Thyroid gland (tissue), 4 donors: ENCODE measurements around the gene PCGF3. TPM values are rescaled to one million over a fixed set of nuclear protein-coding genes. Genes with fewer than 3 reads are reported as not detected.
"Not testable (repeated sequence)": the region's sequence is repeated elsewhere in the genome, so short reads cannot be mapped to it uniquely, and the experiment has no call there.

ENCODE experiments used
- DNase-seq, 2 donors: peaks; one replicate each; pipeline ENCODE4 v3.0.0-alpha.2; 2019
- H3K27ac ChIP-seq, 3 donors: fragments of 200-600 bp; sonication (generic); 1 replicate in 2 of 3; 2 replicates in 1 of 3; pipeline ENCODE4 v1.5.1; 2016 to 2019; ENCODE audit warnings: mild to moderate bottlenecking in 1 of 3, moderate library complexity in 1 of 3
- H3K27me3 ChIP-seq: fragments of 200-600 bp; sonication (generic); one replicate; pipeline ENCODE4 v1.5.1; 2019
- H3K36me3 ChIP-seq, 2 donors: fragments of 200-600 bp; sonication (generic); one replicate each; pipeline ENCODE4 v1.5.1; 2016 to 2019
- H3K4me1 ChIP-seq, 2 donors: fragments of 200-600 bp; sonication (generic); one replicate each; pipeline ENCODE4 v1.5.1; 2017 to 2019
- H3K4me3 ChIP-seq, 3 donors: fragments of 200-600 bp; sonication (generic); replicated peaks in 1 of 3; 1 replicate in 2 of 3; 2 replicates in 1 of 3; pipeline ENCODE4 v1.5.1; 2016; ENCODE audit warnings: mild to moderate bottlenecking in 1 of 3
- H3K9me3 ChIP-seq: fragments of 200-600 bp; sonication (generic); one replicate; pipeline ENCODE4 v1.5.1; 2017
- POLR2A ChIP-seq, 2 donors: fragments of 450-650 bp; IDR thresholded peaks; one replicate each; pipeline ENCODE4 v1.6.1; 2017; ENCODE audit warnings: antibody characterized with exemption in 2 of 2, mild to moderate bottlenecking in 2 of 2, moderate library complexity in 1 of 2
- WGBS, 2 donors: methylation state at CpG; one replicate each; pipeline ENCODE4 v1.1.5; 2017; 5-methylcytosine and 5-hydroxymethylcytosine counted together
- intact Hi-C: fragments of 100-400 bp; cut with DNase I; formaldehyde crosslinking; loops from one replicate; pipeline ENCODE4 v1.15.1; 2023
- total RNA-seq, 4 donors: library from RNA; depleted of rRNA; stranded (reverse); fragments of >200 nt; gene quantifications; one replicate each; pipeline ENCODE4 v1.2.3, GENCODE V29; 2016
- TF ChIP-seq, protein P1 (sequence below), 6 experiments: fragments of 200-600 bp in 3 of 6; fragments of 450-650 bp in 3 of 6; sonication (generic) in 3 of 6; IDR thresholded peaks; one replicate each; pipeline ENCODE4 v1.5.1; 2016 to 2019; ENCODE audit warnings: antibody characterized with exemption in 6 of 6, mild to moderate bottlenecking in 2 of 6, inconsistent platforms in 1 of 6, moderate library complexity in 1 of 6

Gene PCGF3
- total RNA-seq, 4 donors from 2014 or later = 41.4 to 60.0 (median 50.2) TPM

GRCh38 chr4:751676-752075, 46.0 kb downstream of the PCGF3 start:
- no peak overlapping the region for H3K27ac ChIP-seq
- no peaks in the 10 kb centered on the region for H3K27me3 ChIP-seq
- intact Hi-C loops = no loop called here
- no peaks in the 10 kb centered on the region for H3K4me1 ChIP-seq
- H3K4me3 ChIP-seq = no peak overlapping the region
- H3K9me3 ChIP-seq = no peaks in the 10 kb centered on the region
- 84 to 88% methylated on average over 10 to 15 of the region's 15 CpGs for WGBS, 2 donors
- TF ChIP-seq, protein P1, sequence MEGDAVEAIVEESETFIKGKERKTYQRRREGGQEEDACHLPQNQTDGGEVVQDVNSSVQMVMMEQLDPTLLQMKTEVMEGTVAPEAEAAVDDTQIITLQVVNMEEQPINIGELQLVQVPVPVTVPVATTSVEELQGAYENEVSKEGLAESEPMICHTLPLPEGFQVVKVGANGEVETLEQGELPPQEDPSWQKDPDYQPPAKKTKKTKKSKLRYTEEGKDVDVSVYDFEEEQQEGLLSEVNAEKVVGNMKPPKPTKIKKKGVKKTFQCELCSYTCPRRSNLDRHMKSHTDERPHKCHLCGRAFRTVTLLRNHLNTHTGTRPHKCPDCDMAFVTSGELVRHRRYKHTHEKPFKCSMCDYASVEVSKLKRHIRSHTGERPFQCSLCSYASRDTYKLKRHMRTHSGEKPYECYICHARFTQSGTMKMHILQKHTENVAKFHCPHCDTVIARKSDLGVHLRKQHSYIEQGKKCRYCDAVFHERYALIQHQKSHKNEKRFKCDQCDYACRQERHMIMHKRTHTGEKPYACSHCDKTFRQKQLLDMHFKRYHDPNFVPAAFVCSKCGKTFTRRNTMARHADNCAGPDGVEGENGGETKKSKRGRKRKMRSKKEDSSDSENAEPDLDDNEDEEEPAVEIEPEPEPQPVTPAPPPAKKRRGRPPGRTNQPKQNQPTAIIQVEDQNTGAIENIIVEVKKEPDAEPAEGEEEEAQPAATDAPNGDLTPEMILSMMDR (IDR thresholded peaks at IDR 0.05) = no peak
- no peak for TF ChIP-seq POLR2A (IDR thresholded peaks at IDR 0.05)
- peak in 1 of 2 donors; percentile 26 for DNase-seq
- peaks cover 3 to 5% of the 10 kb centered on the region in 2 donors for H3K36me3 ChIP-seq

DNA sequence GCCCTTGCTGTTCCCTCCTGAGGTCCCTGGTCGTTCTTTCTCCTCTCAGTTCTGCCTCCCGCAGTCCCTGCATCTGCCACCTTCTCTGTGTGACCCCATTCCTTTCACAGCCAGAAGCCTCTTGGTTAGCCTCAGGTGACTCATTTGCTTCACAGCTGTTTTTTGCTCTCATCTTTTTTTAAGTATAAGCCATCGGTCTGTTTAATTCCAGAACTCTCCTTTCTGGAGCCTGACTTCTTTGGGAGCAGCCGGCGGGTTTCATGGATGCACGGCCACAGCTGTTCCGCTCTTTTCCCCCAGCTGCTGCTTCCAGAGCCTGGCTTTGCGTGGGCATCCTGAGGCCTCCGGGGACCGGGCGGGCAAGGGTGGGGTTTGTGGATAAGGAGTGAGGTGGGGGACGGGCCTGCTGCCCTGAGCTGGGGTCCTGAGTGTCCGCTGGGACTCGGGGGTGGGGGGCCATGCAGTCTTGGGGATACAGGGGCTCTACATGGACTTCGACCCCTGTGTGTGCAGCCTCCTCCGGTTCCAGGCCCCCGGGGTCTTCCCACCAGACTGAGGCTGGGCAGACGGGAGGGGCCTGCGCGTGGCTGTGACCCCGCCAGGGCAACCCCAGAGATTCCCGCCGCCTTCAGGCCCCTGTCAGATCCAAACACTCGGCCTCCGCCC, 46.7 kb downstream of the PCGF3 start:
- H3K4me3 ChIP-seq = no peak overlapping the region
- TF ChIP-seq POLR2A (IDR thresholded peaks at IDR 0.05) = no peak
- TF ChIP-seq, protein P1 (IDR thresholded peaks at IDR 0.05) = no peak
- 97% methylated on average over 19 to 23 of the region's 25 CpGs for WGBS, 2 donors
- H3K36me3 ChIP-seq = peaks cover 3 to 5% of the 10 kb centered on the region in 2 donors
- H3K27me3 ChIP-seq = no peaks in the 10 kb centered on the region
- H3K4me1 ChIP-seq = no peaks in the 10 kb centered on the region
- DNase-seq = no peak
- intact Hi-C loops = no loop called here
- no peak overlapping the region for H3K27ac ChIP-seq
- no peaks in the 10 kb centered on the region for H3K9me3 ChIP-seq

GRCh38 chr4:753186-753585, 47.6 kb downstream of the PCGF3 start:
- 97 to 99% methylated on average over 13 of the region's 13 CpGs for WGBS, 2 donors
- H3K27ac ChIP-seq, H3K4me1 ChIP-seq, intact Hi-C loops, H3K27me3 ChIP-seq, H3K4me3 ChIP-seq, H3K36me3 ChIP-seq, DNase-seq, H3K9me3 ChIP-seq: not testable (repeated sequence)

- H3K27me3 ChIP-seq = no peaks in the 10 kb centered on the region
- DNase-seq = no peak
- no peaks in the 10 kb centered on the region for H3K9me3 ChIP-seq
- WGBS, 2 donors = 92% methylated on average over 15 to 32 of the region's 32 CpGs
- no peaks in the 10 kb centered on the region for H3K4me1 ChIP-seq
- H3K27ac ChIP-seq = no peak overlapping the region
- intact Hi-C loops = no loop called here
- H3K36me3 ChIP-seq = peaks cover 0 to 3% of the 10 kb centered on the region in 2 donors
- H3K4me3 ChIP-seq = no peak overlapping the region
- TF ChIP-seq POLR2A (IDR thresholded peaks at IDR 0.05) = no peak
- TF ChIP-seq, protein P1 (IDR thresholded peaks at IDR 0.05) = no peak
These were observed 48.8 kb downstream of the PCGF3 start for GRCh38 chr4:754221-755120.

DNA sequence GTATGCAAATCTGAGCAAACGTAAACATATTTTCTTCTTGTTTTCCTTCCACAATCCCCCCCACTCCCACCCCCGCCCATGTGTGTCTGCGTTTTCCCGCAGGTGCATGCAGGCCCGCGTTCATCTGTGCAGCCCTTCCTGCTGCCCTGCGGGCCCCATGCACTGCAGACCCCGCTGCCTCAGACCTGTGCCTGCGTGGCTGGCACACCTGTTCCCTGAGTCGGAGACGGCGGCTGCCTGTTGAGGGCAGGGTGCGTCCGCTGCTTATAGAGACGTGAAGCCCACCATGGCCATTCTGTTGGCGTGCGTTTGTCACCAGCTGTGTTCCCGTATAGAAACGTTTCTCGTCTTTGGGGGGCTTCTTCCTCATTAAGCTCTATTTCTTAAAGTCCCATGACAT, 51.5 kb downstream of the PCGF3 start:
- 93 to 97% methylated on average over 20 of the region's 20 CpGs for WGBS, 2 donors
- intact Hi-C loops = no loop called here
- peaks cover 11 to 18% of the 10 kb centered on the region in 2 donors for H3K36me3 ChIP-seq

DNA sequence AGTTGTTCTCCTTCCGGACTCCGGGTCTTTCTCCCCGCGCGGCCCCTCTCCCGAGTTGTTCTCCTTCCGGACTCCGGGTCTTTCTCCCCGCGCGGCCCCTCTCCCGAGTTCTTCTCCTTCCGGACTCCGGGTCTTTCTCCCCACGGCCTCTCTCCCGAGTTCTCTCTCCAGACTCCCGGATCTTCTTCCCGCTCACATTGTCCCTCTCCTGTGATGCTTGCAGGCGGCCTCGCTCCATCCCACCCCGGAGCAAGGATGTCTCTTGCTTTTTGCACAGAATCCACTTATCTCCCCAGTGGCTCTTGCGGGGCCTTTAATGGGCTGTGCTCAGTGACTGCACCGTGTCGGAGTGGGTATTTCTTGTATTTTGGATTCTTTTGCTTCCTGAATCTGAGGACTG, 54.2 kb downstream of the PCGF3 start:
- peaks cover 16 to 20% of the 10 kb centered on the region in 2 donors for H3K36me3 ChIP-seq
- H3K4me1 ChIP-seq, DNase-seq, H3K27ac ChIP-seq, H3K4me3 ChIP-seq, H3K9me3 ChIP-seq, intact Hi-C loops, H3K27me3 ChIP-seq: not testable (repeated sequence)
- WGBS, 2 donors = 86 to 89% methylated on average over 17 to 18 of the region's 24 CpGs

More for the DNA sequence above, 51.5 kb downstream of the PCGF3 start:
- Histone ChIP-seq H3K27me3 (no peaks in the 10 kb centered on the region), H3K9me3 (no peaks in the 10 kb centered on the region), H3K4me1 (no peaks in the 10 kb centered on the region), H3K27ac (no peak overlapping the region), H3K4me3 (no peak overlapping the region)
- no peak for DNase-seq
- no peak for TF ChIP-seq POLR2A (IDR thresholded peaks at IDR 0.05)
- TF ChIP-seq, protein P1 (IDR thresholded peaks at IDR 0.05) = no peak
